ENCODE data around the gene FAM131C.
"Not testable (repeated sequence)": the region's sequence is repeated elsewhere in the genome, so short reads cannot be mapped to it uniquely, and the experiment has no call there.

The FAM131C gene

DNA sequence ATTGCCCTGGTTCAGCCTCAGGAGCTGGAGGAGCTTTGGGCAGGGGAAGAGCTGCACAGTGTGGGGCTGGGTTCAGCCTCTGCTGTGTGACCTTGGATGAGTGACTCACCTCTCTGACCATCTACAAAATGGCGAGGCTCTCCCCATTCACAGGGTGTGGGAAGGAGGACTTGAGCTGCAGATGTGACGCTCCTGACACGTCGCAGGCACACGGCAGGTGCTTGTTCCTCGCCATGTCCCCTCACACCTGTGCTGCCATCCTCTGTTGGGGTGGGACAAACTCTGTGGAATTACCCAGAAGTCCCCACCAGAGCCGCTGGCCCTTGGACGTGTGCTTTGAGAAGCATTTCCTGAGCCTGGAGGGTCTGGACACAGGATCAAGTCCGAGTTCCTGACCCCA lies 52.6 kb downstream of the FAM131C start:
- H3K27ac ChIP-seq (ENCODE audit: low read depth, low read length); H2AFZ ChIP-seq (ENCODE audit: low read length, unreplicated experiment); H3K4me3 ChIP-seq (ENCODE audit: low read depth, low read length); H3K36me3 ChIP-seq (ENCODE audit: insufficient read depth, low read length); H3K79me2 ChIP-seq (ENCODE audit: control insufficient read depth, insufficient read depth, low read length, unreplicated experiment); H3K27me3 ChIP-seq (ENCODE audit: insufficient read depth, low read length): not testable (repeated sequence)
- peaks cover 41% of the 10 kb centered on the region for H3K4me1 ChIP-seq (ENCODE audit: control insufficient read depth, insufficient read depth, low read length, unreplicated experiment)

DNA sequence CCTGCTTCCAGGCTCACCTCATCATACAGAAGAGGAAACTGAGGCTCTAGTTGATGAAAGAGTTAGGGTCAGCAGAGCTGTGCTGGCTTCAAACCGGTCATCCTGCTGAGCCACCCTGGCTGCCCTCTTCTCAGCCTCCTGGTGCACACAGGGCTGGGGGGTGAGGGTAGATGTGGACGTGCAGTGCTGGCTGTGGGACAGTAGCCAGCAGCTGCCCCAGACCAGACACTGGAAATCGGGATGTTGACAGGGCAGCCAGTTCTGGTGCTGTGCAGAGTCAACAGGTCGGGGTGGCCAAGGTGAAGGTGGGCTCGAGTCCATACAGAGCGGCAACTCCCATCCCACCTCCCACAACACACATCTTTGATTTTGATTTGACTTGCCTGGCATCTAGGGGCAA lies 53.1 kb downstream of the FAM131C start:
- H2AFZ ChIP-seq (ENCODE audit: low read length, unreplicated experiment): no peak overlapping the region
- no peaks in the 10 kb centered on the region for H3K27me3 ChIP-seq (ENCODE audit: insufficient read depth, low read length)
- H3K4me3 ChIP-seq (ENCODE audit: low read depth, low read length): no peak overlapping the region
- H3K36me3 ChIP-seq (ENCODE audit: insufficient read depth, low read length): no peaks in the 10 kb centered on the region
- H3K4me1 ChIP-seq (ENCODE audit: control insufficient read depth, insufficient read depth, low read length, unreplicated experiment): peaks cover 44% of the 10 kb centered on the region
- H3K79me2 ChIP-seq (ENCODE audit: control insufficient read depth, insufficient read depth, low read length, unreplicated experiment): no peaks in the 10 kb centered on the region
- H3K27ac ChIP-seq (ENCODE audit: low read depth, low read length): no peak overlapping the region

DNA sequence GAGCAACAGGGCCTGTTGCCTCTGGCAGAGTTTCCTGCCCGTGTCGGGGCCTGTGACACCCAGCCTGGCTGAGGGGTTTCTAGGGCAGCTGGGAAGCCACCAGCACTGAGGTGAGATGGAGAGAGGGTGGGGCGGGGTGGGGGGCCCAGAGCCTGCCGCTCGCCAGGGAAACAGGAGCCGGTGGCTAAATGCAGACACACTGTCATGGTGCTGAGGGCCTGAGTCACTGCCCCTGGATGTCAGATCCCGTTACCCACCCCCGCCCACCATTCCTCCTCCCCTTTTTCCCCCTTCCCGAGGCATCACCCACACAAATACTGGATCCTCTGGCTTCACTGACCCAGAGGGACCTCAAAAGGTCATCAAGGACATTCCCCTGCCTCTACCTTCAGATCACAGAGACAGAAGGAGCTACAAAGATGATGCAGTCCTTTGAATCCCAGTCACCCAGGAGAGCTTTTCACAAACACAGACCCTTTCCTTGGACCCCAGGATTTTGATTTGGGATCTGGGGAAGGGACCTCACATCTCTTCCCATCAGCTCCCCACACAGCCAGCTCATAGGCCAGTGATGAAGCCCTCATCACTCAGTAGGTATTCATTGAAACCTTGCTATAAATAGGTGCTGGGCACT lies 53.7 kb downstream of the FAM131C start:
- Histone ChIP-seq H2AFZ (ENCODE audit: low read length, unreplicated experiment) (no peak overlapping the region), H3K27me3 (ENCODE audit: insufficient read depth, low read length) (no peaks in the 10 kb centered on the region), H3K79me2 (ENCODE audit: control insufficient read depth, insufficient read depth, low read length, unreplicated experiment) (no peaks in the 10 kb centered on the region), H3K36me3 (ENCODE audit: insufficient read depth, low read length) (no peaks in the 10 kb centered on the region), H3K4me1 (ENCODE audit: control insufficient read depth, insufficient read depth, low read length, unreplicated experiment) (peaks cover 44% of the 10 kb centered on the region), H3K27ac (ENCODE audit: low read depth, low read length) (no peak overlapping the region), H3K4me3 (ENCODE audit: low read depth, low read length) (no peak overlapping the region)

DNA sequence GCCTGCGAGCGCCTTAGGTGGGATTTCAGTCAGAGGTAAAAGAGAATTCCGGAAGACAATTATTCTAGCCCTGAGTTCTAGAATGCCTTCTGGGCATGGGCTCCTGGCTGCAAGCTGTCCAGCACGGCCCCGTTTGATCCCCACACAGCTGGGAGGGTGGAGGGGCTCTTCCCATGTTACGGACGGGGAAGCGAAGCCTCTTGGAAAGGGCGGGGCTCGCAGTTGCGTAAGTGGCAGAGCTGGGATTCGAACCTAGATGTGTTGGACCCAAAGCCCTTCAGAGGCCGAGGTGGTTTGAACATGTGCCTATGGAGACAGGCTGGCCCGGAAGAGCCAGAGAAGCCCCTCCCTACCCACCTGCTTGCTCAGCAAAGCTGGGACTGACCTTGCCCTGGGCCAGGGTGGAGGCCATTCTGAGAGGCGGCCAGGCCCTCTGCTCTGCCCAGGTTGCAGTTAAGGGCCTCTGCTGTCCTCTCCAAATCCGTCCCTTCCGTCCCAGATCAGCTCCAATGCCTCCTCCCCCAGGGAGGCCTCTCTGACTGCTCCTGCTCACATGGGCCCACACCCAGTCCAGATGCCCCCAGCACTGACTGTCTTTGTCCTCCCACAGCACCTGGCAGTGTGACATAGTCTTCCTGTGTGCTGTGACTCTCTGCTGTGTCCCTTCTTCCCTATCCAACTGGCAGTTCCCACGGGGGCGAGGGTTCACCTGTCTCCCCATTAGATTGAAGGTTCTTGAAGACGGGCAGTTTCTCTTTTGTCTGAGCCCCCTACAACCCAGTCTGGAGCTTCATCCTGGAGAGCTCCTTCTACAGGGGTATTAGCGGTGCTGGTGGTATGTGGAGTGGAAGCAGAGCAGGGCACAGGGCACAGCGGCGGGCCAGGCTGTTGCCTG lies 54.5 kb downstream of the FAM131C start:
- no peak overlapping the region for H3K4me3 ChIP-seq (ENCODE audit: low read depth, low read length)
- H3K27me3 ChIP-seq (ENCODE audit: insufficient read depth, low read length): no peaks in the 10 kb centered on the region
- H3K36me3 ChIP-seq (ENCODE audit: insufficient read depth, low read length): no peaks in the 10 kb centered on the region
- no peaks in the 10 kb centered on the region for H3K79me2 ChIP-seq (ENCODE audit: control insufficient read depth, insufficient read depth, low read length, unreplicated experiment)
- peaks cover 44% of the 10 kb centered on the region for H3K4me1 ChIP-seq (ENCODE audit: control insufficient read depth, insufficient read depth, low read length, unreplicated experiment)
- H3K27ac ChIP-seq (ENCODE audit: low read depth, low read length): no peak overlapping the region
- no peak overlapping the region for H2AFZ ChIP-seq (ENCODE audit: low read length, unreplicated experiment)

DNA sequence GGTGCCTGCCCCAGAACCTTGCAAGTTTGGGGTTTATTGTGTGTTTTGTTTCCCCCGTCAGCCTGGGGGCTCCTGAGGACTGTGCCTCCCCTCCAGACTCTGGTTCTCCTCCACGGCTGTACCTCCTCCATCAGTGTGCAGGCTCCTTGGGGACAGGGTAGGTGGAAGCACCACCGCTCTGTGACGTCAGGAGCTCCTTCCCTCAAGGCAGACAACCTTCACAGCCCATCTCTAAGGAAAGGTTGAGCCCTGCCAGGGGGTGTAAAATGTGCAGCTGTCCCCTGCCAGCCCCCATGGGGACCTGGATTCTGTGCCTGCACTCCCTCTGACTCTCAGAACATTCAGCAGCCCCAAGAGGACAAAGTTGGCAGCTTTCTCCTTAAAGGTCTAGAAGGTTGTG lies 55.1 kb downstream of the FAM131C start:
- H3K27ac ChIP-seq (ENCODE audit: low read depth, low read length): 0 out of 2 replicates have a peak overlapping the region, but pooled peaks have one; percentile 23
- H3K4me1 ChIP-seq (ENCODE audit: control insufficient read depth, insufficient read depth, low read length, unreplicated experiment): peaks cover 49% of the 10 kb centered on the region
- H2AFZ ChIP-seq (ENCODE audit: low read length, unreplicated experiment): peak overlapping the region; percentile 24
- H3K4me3 ChIP-seq (ENCODE audit: low read depth, low read length): no peak overlapping the region
- H3K27me3 ChIP-seq (ENCODE audit: insufficient read depth, low read length): no peaks in the 10 kb centered on the region
- no peaks in the 10 kb centered on the region for H3K79me2 ChIP-seq (ENCODE audit: control insufficient read depth, insufficient read depth, low read length, unreplicated experiment)
- H3K36me3 ChIP-seq (ENCODE audit: insufficient read depth, low read length): no peaks in the 10 kb centered on the region

DNA sequence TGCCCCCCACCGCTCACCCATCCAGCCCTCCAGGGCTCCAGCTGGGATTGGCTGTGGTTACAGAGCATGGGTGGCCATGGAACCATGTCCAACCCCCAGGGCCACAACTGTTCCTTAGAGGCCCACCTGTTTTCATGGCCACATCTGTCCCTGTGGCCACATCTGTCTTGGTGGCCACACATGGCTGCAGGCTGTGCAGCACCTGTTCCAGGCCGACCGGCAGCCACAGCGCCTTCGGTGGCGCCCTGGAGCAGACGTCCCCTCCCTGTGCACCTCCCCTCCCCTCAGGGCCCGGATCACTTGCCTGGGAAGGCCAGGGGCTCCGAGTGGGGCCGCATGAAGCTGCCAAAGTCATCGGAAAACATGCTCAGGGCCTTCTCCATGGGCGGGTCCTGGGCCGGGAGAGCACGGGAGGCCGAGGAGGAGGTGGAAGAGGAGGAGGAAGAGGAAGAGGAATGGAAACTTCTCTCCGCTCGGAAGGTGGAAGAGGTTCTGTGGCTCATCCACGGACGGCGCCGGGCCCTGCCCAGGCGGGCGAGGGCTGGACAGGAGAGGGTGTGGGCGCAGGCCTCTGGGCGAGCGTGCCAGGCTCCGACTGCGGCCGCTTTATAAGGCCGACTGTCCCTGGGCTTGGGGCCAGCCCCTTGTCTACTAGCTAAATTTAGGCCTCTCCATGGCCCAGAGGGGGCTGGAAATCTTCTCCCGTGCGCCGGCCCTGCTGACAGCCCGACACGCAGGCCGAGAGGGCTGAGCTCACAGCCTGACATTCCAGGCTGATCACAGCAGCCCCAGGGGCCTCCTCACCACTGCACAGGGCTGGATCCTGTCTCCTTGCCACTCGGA lies 55.8 kb downstream of the FAM131C start, which contains the start of gene HSPB7:
HSPB7 (minus strand) TSS at position 583 of the 843 bp plus-strand sequence; CDS start at position 503, 80 bp downstream.
- Histone ChIP-seq H3K27ac (ENCODE audit: low read depth, low read length) (peak within 1 kb of the TSS; percentile 23; the same call in 1 of the 2 replicates), H3K4me3 (ENCODE audit: low read depth, low read length) (no peak within 1 kb of the TSS), H3K4me1 (ENCODE audit: control insufficient read depth, insufficient read depth, low read length, unreplicated experiment) (peaks cover 54% of the 10 kb centered on the region)

DNA sequence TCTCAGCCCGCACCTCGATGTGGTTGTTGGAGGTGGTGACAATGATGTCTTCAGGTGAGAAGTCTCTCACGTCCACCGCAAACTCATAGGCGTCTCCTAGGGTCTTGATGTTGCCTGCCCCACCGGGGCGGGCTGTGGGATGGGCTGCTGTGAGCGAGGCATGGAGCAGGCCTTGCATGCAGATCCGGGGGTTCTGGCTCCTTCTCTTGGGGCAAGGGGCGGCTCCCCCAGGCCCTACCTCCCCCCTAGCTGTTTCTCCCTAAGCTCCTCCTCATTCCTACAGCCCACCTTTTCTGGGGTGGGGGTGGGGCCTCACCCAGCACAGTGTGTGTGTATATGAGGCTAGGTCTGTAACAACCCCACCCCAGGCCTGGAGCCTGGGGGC lies 56.4 kb downstream of the FAM131C start:
- Histone ChIP-seq H3K27me3 (ENCODE audit: insufficient read depth, low read length) (no peaks in the 10 kb centered on the region), H3K4me3 (ENCODE audit: low read depth, low read length) (no peak overlapping the region), H3K4me1 (ENCODE audit: control insufficient read depth, insufficient read depth, low read length, unreplicated experiment) (peaks cover 55% of the 10 kb centered on the region), H3K27ac (ENCODE audit: low read depth, low read length) (no peak overlapping the region), H2AFZ (ENCODE audit: low read length, unreplicated experiment) (no peak overlapping the region), H3K79me2 (ENCODE audit: control insufficient read depth, insufficient read depth, low read length, unreplicated experiment) (no peaks in the 10 kb centered on the region), H3K36me3 (ENCODE audit: insufficient read depth, low read length) (no peaks in the 10 kb centered on the region)

More for the DNA sequence above, 55.8 kb downstream of the FAM131C start, which contains the start of gene HSPB7:
- no peaks in the 10 kb centered on the region for H3K27me3 ChIP-seq (ENCODE audit: insufficient read depth, low read length)
- peak within 1 kb of the TSS; percentile 54 for H2AFZ ChIP-seq (ENCODE audit: low read length, unreplicated experiment)
- no peaks in the 10 kb centered on the region for H3K36me3 ChIP-seq (ENCODE audit: insufficient read depth, low read length)
- no peaks in the 10 kb centered on the region for H3K79me2 ChIP-seq (ENCODE audit: control insufficient read depth, insufficient read depth, low read length, unreplicated experiment)

DNA sequence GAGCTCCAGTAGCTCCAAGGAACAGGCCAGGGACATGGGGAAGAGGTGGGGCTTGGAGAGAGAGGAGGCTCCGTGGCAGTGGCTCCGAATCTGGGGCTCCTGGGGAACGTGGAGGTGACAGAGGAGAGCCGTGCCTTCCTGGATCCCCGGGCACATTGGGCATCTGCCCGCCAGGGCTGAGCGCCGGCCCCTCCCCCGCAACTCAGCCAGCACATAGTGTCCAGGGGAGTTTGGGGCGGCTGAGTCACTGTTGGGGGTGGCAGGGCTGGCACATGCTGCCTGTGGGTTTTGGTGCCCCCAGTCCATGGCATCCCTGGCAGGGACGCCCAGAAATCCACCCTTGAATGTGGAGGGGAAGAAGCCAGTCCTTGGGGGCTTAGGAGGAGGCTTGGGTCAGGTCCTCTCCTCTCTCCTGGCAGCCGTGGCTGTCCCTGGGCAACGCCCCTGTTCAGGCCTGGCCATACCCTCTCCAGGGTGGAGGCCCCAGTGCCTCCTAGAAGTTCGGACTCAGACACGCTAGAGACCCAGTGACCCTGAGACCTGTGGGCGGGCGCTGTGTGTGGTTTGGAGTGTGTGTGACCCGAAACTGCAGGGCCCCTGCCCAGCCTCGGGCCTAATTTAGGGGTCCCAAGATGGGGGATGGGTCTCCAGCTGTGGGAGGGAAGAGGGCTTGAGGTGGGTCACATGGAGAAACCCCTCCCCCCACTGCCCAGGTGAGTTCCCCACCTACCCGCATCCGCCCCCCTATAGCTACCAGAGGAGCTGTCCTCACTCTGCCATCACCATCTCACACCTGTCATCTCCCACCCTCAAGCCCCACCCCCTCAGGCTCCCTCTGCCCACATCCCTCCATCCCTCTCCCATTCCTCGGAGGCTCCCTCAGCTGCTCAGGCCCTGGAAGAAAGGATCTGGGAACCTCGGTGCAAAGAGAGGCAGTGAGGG lies 57.2 kb downstream of the FAM131C start:
- Histone ChIP-seq H3K27ac (ENCODE audit: low read depth, low read length) (no peak overlapping the region), H3K27me3 (ENCODE audit: insufficient read depth, low read length) (no peaks in the 10 kb centered on the region), H3K4me1 (ENCODE audit: control insufficient read depth, insufficient read depth, low read length, unreplicated experiment) (peaks cover 55% of the 10 kb centered on the region), H2AFZ (ENCODE audit: low read length, unreplicated experiment) (no peak overlapping the region), H3K79me2 (ENCODE audit: control insufficient read depth, insufficient read depth, low read length, unreplicated experiment) (no peaks in the 10 kb centered on the region), H3K36me3 (ENCODE audit: insufficient read depth, low read length) (no peaks in the 10 kb centered on the region), H3K4me3 (ENCODE audit: low read depth, low read length) (no peak overlapping the region)

DNA sequence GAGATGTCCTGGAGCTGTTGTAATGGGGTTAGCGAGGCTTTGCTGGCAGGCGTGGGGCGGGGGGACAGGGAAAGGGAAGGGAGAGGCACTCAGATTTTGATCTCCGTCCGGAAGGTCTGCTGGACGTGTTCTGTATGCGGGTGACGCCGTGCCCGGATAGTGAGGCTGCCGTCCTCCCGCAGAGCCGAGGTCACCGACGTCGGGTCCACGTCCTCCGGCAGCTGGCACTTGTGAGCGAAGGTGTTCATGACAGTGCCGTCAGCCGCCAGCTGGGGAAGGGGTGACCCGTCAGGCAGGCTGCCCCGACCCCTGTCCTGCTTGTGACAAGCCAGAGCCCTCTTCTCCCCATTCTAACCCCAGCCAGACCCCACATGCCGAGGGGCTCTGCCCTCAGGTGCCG lies 58.0 kb downstream of the FAM131C start:
- H3K27ac ChIP-seq (ENCODE audit: low read depth, low read length): no peak overlapping the region
- H3K79me2 ChIP-seq (ENCODE audit: control insufficient read depth, insufficient read depth, low read length, unreplicated experiment): no peaks in the 10 kb centered on the region
- peaks cover 53% of the 10 kb centered on the region for H3K4me1 ChIP-seq (ENCODE audit: control insufficient read depth, insufficient read depth, low read length, unreplicated experiment)

More for the DNA sequence above, 58.0 kb downstream of the FAM131C start:
- no peak overlapping the region for H2AFZ ChIP-seq (ENCODE audit: low read length, unreplicated experiment)
- no peak overlapping the region for H3K4me3 ChIP-seq (ENCODE audit: low read depth, low read length)
- no peaks in the 10 kb centered on the region for H3K27me3 ChIP-seq (ENCODE audit: insufficient read depth, low read length)
- H3K36me3 ChIP-seq (ENCODE audit: insufficient read depth, low read length): no peaks in the 10 kb centered on the region

Measured in ACC112 (cell line).